Left renal cortex interstitium (tissue), 4 donors: Measurements from ENCODE around the gene RBM20. TPM values are rescaled to one million over a fixed set of nuclear protein-coding genes. Genes with fewer than 3 reads are reported as not detected.
"Not testable (repeated sequence)": the region's sequence is repeated elsewhere in the genome, so short reads cannot be mapped to it uniquely, and the experiment has no call there.

Experiments
- DNase-seq, 4 donors: peaks; one replicate each; pipeline ENCODE4 v3.0.0-alpha.2; 2013; ENCODE audit warnings: low read depth in 4 of 4, low spot score in 2 of 4, missing footprints in 1 of 4
- polyA plus RNA-seq, 4 donors: library from polyadenylated mRNA; unstranded; fragments of 120-200 nt; gene quantifications; one replicate each; pipeline ENCODE4 v1.2.1, GENCODE V29; 2013; ENCODE audit not compliant: insufficient read length in 4 of 4

The RBM20 gene
- polyA plus RNA-seq, 4 donors = 1.7 to 9.7 (median 5.7) TPM

GRCh38 chr10:110646417-110647135, 2.4 kb downstream of the RBM20 start:
- DNase-seq = no peak

- no peak for DNase-seq
Observed at GRCh38 chr10:110647136-110647430, 2.9 kb downstream of the RBM20 start.

DNA sequence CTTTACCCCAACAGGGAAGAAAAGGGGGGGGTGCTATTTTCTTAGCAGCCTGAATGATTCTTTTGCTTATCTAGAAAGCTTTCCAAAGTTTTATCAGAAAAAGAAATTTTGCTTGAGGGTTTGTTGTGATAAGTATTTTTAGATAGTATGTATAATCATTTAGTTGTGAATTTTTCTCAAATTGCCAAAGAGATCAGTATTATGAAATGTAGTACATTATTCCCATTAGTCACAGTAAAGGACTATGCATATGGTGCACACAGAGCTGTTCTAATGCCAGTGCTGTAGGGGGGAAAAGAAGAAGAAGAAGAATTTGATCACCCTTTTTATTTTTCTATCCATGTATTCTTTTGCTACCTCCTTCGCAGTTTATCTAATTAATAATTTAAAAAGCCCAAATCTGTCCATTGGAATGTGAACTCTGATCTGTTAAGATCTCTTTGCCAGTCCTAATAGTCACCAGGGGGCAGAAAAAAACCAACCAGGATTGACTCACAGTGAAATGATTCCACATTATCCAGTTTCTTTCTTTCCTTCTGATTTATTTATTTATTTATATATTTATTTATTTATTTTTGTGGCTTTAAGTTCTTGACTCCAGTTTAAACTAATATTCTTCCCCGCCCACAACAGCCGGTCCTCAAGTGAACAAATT, 4.7 kb downstream of the RBM20 start:
- no peak for DNase-seq

DNA sequence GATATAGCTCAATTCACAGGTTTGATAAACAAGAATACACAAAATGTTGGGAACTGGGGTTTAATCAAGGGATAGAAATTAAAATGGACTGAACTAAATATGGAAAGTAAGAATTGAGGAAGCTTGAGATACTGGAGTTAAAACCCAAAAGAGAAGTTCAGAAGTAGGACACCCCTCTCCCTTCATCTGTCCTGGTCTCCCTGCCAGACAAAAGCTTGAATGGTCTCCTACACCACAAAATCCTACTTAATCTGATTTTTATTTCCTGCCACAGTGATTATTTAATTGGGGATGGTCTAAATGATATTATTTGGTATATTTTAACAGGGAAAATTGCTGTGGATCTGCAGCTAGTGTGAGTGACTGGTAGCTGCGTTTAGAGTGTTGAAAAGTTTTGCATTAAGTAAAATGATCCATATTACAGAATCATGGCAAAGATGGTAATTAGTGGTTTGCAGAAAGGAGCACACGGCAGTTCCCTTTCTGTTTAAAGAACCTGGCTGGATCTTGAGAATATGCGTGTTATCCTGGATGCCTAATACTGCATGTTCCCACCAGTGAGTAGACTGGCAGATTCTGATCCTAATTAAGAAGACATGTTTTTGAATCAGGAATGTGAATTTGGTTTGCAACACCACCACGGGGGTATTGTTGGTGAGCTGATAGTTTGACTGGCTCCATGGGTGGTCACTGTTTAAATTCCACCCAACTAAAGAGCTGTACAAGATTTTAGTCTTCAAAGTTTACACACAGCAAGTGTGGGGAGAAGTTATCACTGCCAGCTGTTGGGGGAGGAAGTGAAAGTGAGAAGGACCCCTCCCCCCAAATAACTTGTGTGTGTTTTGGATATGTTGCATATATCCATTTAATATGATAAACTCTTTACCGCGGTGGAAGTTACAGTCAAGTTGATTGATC, 5.5 kb downstream of the RBM20 start:
- DNase-seq = no peak

DNA sequence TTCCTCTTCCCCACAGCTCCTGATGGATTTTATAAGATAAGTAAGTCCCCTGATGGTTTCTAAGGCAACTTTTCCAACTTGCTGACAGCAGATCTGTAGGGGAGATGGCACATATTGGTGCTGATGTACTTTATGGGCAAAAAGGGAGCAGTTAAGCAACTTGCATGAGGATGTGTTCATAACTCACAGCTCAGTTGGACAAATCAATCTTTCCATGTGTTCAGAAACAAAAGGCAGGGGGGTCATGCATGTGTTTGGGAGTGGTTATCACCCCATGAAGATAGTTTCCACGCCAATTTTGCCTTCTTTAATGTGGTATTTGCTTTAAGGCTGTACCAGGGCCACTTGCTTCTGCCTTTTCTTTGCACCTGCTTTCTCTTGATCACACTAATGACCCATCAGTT, 6.1 kb downstream of the RBM20 start:
- no peak for DNase-seq

GRCh38 chr10:110651044-110651958, 7.2 kb downstream of the RBM20 start:
- no peak for DNase-seq

DNA sequence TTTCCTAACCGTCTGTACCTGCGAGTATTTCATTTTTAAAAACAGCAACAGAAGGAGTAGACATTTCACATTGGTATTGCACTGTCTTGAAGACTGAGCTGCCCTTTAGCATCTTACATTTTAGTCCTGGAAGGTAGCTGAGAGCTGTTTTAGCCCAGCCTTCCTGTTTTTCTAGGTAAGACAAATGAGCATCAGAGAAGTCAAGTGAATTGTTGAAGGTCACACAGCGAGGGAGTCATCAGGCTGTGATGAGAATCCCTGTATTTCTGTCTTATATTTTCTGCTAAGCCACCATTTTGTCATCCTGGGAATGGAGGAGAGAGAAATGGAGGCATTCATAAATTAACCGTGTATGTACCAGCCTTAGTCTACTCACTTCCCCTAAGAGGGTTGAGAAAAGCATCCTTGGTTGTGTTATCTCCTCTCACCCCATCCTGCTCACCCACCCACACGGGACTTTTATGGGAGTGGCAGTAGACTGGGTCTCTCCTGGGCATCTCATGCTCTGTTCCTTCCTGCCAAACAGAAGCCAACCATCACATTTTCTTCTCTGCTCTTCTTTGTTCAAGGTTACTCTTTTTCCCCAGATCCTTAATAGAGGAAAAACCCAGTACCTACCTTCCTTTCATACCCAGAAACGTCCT, 8.5 kb downstream of the RBM20 start:
- no peak for DNase-seq

- no peak for DNase-seq
Observed at GRCh38 chr10:110655320-110655719, 11.2 kb downstream of the RBM20 start.

DNA sequence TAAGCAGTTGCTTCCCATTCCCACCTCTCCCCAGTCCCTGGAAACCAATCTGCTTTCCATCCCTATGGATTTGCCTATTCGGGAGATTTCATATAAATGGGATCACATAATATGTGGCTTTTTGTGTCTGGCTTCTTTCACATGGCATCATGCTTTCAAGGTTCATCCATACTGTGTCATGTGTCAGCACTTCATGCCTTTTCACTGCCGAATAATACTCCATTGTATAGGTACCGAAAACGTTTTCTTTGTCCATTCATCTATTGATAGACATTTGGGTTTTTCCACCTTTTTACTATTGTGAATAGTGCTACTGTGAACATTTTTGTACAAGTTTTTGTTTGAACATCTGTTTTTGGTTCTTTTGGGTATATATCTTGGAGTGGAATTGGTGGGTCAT, 12.5 kb downstream of the RBM20 start:
- DNase-seq = no peak

GRCh38 chr10:110657973-110658691, 14.0 kb downstream of the RBM20 start:
- DNase-seq = no peak

DNA sequence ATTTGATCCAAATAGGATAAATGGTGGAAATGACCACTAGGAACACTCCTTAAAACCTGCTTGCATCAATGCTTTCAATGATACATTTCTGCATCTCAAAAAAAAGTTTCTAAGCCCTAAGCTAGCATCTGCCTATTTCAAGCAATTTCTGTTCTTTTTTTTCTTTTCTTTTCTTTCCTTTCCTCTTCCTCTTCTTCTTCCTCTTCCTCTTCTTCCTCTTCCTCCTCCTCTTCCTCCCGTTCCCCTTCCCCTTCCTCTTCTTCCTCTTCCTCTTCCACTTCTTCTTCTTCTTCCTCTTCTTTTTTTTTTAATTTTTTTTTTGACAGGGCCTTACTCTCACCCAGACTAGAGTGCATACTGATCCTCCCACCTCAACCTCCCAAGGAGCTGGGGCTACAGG, 15.4 kb downstream of the RBM20 start:
- DNase-seq = no peak

GRCh38 chr10:110660289-110660688, 16.2 kb downstream of the RBM20 start:
- DNase-seq = not testable (repeated sequence)

DNA sequence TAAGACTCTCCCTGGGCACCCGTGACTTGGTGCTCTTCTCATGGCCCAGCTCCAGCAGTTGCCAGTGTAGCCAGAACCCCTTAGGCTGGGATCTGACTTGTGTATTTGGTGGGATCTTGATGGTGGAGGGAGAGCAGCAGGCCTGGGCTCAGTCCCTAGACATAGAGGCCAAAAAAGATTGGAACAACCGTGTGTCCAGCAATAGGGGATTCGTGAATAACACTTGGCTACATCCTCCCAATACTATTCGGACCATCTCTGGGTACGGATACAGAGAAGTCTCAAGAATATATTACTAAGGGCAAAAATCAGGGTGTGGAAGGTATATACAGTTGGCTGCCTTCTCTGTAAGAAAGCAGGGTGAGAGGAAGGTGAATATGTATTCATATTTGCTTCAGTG, 17.2 kb downstream of the RBM20 start:
- no peak for DNase-seq

- no peak for DNase-seq
Observed at GRCh38 chr10:110664483-110665420, 20.6 kb downstream of the RBM20 start.

- DNase-seq = not testable (repeated sequence)
Observed at GRCh38 chr10:110666259-110666658, 22.1 kb downstream of the RBM20 start.

GRCh38 chr10:110666673-110667072, 22.5 kb downstream of the RBM20 start:
- no peak for DNase-seq

DNA sequence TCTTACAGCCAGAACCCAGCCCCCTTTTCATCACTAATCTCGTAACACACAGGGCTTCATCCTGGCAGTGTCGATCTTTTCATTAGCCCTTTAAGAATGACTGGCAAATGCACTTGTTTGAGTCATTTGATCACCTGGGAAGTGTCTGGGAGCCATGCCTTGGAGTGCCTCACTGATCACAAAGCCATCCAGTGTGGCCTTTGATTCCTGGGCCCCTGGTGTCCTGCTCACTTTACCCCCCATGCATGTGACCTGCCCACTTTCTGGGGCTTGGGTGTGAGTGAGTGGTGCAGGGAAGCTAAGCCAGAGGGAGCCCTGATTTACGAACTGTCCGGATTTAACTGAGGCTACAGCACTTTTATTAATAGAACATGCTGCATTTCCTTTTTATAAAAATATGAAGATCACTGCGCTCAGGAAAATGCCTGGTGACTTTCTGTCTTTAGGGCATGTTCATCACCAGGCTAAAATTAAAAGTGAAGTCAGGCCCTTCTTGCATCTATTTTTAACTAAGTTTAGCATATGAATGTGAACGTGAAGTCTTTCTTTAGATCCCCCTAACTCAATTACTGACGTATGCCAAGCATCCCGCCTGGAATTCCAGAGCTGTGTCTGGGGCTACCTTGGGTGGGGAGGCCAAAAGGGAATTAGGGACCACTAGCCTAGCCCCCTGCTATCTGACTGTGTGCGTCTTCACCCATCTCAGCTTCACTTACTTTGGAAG, 23.6 kb downstream of the RBM20 start:
- no peak for DNase-seq

DNA sequence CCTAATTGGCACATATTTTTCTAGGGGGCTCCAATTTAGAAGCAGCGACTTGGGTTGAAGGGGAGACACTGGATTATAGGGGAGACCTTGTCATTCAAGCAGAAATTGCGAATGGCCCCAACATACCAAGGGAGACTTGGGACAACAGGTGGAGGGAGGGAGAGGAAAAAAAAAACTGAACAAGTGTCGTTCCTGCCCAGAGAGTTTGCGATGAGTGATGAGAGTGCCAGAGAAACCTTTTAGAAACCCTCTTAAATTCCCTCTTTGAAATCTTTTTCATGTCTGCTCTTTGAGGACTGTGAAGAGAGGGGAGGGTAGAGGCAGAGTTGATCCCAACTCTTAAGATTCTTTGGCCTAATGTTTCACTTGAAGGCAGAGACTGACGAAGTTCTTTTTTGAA, 24.3 kb downstream of the RBM20 start:
- DNase-seq = no peak
